GM20431 (cell line): ENCODE results near the gene PRDM9.
"Not testable (repeated sequence)": the region's sequence is repeated elsewhere in the genome, so short reads cannot be mapped to it uniquely, and the experiment has no call there.

Experiments used
- in situ Hi-C: fragments of 300-500 bp; cut with MseI, MboI; formaldehyde crosslinking; loops from one replicate; pipeline ENCODE4 v1.15.0; 2020; ENCODE audit warnings: low sequenced_read_pairs; ENCODE audit not compliant: unreplicated experiment

PRDM9 gene

DNA sequence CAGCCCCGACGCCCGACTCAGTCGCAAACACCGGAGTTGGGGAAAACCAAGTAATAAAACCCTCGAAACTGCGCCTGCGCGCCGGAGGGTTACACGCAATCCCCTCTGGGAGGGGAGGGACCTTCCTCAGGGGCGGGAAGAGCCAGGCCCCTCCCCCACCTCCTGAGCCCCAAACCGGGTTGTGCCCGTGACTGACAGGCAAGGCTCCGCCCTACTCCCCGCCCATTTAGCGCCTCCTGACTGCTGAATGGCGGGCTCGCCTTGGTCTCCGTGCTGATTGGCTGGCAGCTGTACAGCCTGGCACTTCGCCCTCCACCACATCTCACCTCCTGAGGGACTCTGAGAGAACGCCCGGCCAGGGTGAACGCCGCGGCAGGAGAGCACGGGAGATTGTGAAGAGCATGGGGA is at the start of gene PRDM9:
TSS of gene PRDM9 (plus strand) at position 332 of the 408 bp plus-strand sequence. CDS start 1,425 bp downstream, outside the sequence.
- in situ Hi-C loops, result no loop called here

DNA sequence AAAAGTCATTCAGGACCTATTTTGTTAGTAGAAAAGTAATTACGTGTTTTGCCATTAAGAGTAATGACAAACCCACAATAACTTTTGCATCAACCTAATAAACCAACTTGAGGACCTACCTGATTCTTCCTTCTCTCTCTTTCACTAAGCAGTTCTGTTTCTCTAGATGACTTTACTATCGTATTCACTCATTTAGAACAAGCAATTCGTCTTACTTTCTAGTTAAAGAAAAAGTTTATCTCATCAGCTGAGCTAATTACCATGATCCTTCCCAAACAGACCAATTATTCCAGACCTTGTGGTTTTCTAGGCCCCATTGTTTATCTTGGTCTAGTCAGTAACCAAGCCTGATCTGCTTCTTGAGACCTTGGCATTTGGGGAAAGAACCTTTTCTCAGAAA is 49.6 kb upstream of the PRDM9 start:
- in situ Hi-C loops, result no loop called here

DNA sequence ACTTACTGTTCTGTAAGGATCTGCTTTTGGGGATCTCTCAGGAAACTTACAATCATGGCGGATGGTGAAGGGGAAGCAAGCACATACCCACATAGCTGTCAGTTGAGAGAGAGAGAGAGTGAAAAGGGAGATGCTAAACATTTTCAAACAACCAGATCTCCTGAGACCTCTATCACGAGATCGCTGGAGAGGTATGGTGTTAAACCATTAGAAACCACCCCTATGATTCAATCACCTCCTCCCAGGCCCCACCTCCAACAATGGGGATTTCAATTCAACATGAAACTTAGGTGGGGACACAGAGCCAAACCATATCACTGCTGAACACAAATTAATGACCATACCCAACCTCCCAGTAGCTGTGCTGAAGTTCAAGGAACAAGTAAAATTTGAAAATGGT is 48.2 kb upstream of the PRDM9 start:
- in situ Hi-C loops, result no loop called here

DNA sequence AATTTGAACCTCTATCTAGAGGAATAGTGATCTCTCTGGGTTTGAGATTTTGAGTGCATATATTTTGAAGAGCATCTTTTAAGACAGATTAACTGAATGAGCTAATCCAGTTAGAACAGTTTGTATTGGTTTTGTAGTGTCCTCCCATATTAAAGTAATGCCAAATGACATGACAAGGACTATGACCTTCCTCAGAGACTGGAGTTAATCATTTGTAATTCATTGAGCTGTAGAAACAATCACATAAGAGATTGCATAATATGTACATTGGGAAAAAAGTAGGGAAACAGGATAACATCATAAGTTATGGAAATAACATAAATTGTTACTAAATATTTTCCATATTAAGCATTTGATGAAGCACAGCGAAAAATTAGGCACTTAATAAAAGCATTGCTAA is 45.8 kb upstream of the PRDM9 start:
- in situ Hi-C loops, result no loop called here

DNA sequence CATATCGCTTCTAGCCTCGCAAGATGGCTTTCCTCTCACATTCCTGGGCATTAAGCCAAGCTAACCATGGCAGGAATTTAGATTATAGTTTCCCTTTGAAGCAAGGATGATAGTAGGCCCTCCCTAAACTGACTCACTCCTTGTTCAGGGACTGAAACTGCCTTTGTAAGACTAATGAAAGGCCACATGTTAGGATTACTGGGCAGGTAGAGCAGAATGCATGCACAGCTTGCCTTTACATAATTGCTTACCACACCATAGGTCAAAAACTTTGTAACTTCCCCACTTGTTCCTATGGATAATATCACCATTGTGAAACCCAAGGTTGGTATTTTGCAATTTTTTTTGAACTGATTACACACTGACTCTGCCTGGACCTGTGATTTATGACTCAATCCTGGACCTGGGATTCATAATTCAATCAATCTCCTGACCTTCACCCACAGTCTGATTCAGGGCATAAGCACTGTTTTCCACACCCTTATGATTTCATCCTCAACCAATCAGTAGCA is 41.0 kb upstream of the PRDM9 start:
- in situ Hi-C loops, result no loop called here

DNA sequence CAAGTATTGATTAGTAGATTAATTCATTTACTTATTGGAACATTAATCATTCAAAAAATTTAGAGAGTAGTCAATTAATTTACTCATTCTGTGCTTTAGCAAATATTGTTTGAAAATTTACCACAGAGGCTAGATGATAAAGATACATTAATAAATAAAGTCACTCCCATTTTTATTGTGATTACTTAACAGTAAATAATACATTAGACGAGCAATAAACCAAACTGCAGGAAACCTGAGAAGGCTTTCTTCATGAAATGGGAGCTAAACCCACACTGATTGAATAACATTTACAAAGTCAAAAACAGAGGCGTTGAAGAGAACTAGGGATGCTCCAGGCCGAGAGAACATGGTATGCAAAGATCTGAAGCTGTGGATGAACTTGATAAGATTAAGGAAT is 38.8 kb upstream of the PRDM9 start:
- in situ Hi-C loops, result no loop called here

DNA sequence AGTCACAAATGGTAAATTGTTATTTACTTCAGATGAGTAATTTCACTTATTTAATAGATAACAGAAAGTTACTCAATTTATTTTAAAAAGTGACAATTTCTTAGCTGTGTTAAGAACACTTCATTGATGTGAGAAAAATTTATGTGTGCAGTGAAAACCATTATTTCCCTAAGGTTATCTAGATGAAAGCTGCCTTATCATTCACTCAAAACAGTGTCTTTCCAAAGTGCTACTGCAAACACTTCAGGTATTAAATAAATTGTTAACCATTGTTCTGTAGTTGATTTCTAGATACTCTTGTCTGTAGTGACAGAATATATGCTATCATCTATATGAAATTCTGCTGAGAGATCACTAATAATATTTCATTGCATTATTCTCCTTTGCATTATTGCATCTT is 33.5 kb upstream of the PRDM9 start:
- in situ Hi-C loops, result no loop called here

DNA sequence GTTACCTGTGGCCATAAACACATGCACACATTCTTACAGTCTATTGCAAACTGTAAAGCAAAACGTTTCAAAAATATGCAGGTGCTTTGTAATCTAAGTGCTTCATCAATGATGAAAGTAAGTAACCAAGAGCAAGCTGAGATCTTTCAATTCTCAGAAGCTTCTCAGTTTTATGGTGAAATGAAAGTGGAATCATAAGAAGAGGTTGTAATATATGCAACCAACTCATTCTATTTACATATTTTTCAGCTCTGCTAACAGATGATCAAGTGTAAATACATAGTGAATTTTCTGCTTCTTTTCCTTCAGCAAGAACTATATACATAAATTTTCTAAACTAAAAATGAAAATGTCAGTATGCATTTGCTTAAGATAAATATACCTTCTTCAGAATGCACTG is 33.1 kb upstream of the PRDM9 start:
- in situ Hi-C loops, result no loop called here

DNA sequence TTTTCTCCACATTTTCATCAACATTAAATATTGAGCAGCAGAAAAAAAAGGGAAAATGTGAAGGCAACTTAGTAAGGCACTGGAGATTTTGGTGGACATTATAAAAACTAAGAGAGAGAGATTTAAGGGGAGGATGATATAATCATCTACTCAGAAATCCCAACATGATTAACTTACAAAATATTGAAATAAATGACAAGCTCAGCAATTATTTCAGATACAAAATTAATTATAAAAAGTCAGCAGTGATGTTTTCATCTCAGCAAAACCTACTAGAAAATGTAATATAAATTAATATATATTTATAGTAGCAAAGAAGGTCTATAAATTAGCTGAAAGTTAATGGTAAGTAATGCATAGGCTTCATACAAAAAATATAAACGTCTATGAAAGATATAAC is 30.8 kb upstream of the PRDM9 start:
- in situ Hi-C loops, result no loop called here

DNA sequence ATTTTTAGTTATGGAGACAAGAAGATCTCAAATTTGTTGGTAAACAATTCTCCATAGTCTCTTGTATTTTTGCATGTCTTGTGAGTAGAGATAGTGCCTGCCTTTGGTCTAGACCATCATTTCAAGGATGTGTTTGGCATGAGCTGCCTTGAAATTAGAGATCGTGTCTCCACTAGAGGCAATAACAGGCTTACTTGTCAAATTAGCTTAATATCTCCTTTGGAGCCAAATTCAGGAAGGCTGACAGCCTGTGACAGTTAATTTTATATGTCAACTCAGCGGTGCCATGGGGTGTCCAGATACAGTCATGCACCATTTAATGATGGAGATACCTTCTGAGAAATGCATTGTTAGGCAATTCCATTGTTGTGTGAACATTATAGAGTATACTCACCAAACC is 24.8 kb upstream of the PRDM9 start:
- in situ Hi-C loops, result no loop called here

DNA sequence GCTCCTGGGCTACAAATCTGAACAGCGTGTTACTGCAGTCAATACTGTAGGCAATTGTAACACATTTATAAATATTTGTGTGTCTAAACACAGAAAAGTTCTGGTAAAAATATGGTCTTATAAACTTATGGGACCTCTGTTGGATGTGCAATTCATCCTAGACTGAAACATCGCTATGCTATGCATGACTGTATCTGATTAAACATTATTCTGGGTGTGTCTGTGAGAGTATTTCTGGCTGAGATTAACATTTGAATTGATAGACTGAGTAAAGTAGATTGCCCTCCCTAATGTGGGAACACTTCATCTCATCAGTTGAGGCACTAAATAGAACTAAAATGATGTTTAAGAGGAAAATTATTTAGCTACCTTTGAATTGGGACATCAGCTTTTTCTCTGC is 24.3 kb upstream of the PRDM9 start:
- in situ Hi-C loops, result no loop called here

DNA sequence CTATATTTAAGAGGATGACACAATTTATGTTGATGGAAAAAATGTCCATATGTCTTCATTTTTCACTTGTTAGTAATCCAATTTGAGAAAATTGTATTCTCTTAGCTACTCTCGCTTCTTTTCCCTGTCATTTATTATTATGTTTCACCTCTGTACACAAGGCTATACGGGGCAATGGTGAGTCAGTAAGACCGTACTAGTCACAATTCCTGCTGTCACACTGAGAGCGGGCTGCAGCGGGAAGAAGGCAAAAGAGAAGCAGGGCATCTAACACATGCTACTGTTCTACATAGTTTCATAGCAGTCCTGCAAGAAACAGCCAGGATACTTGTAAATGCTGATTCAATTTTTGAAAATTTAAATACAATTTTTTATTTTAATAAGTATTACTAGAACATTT is 23.3 kb upstream of the PRDM9 start:
- in situ Hi-C loops, result no loop called here

DNA sequence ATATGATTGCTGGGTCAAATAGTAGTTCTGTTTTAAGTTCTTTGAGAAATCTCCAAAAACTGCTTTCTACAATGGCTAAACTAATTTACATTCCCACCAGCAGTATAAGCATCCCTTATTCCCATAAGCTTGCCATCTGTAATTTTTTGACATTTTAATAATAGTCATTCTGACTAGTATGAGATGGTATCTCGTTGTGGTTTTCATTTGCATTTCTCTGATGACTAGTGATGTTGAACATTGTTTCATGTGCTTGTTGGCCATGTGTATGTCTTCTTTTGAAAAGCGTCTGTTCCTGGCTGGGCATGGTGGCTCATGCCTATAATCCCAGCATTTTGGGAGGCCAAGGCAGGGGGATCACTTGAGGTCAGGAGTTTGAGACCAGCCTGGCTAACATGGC is 21.2 kb upstream of the PRDM9 start:
- in situ Hi-C loops, result not testable (repeated sequence)

DNA sequence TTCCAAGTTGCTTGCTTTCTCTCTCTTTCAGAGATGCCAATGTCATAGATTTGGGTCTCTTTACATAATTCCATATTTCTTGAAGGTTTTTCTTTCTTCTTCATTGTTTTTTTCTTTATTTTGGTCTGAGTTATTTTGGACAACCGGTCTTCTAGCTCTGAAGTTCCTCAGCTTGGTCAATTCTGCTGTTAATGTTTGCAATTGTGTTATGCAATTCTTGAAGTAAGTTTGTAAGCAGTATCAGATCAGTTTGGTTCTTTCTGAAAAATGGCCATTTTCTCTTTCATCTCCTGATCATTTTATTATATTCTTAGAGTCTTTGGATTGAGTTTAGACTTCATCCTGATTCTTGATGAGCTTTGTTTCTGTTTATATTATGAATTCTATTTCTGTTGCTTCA is 16.4 kb upstream of the PRDM9 start:
- in situ Hi-C loops, result no loop called here

DNA sequence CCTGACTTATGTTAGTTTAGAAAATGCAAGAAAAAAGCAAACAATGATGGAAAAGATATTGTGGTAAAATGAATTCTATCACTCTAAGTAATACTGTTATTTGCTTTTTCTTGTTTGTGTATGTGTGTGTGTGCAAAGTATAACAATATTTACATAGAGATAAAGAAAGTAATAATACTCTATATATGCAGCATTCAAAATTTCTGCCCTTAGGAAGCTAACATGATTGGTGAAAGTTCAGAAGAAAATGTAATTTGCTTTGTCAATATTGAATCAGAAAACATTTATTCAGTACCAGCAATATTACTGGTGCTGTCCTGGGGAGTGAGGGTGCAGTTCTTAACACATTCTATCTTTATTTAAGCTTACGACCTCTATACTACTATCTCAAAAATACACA is 12.9 kb upstream of the PRDM9 start:
- in situ Hi-C loops, result no loop called here

DNA sequence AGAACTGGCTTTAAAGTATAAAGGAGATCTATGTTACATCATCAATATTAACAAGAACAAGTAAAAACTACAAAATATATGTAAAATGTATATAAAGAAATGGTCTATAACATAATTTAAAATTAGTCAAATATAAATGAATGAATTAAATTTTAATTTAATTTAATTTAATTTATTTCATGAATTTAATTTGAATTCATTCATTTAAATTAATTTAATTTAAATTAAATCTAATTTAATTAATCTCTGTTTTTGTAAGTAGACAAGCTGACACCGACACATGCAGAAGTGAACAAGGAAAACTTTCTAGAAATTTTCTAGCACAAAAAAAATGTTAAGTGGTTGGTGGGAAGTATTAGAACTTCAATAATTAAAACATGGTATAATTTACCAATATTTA is 10.8 kb upstream of the PRDM9 start:
- in situ Hi-C loops, result no loop called here

DNA sequence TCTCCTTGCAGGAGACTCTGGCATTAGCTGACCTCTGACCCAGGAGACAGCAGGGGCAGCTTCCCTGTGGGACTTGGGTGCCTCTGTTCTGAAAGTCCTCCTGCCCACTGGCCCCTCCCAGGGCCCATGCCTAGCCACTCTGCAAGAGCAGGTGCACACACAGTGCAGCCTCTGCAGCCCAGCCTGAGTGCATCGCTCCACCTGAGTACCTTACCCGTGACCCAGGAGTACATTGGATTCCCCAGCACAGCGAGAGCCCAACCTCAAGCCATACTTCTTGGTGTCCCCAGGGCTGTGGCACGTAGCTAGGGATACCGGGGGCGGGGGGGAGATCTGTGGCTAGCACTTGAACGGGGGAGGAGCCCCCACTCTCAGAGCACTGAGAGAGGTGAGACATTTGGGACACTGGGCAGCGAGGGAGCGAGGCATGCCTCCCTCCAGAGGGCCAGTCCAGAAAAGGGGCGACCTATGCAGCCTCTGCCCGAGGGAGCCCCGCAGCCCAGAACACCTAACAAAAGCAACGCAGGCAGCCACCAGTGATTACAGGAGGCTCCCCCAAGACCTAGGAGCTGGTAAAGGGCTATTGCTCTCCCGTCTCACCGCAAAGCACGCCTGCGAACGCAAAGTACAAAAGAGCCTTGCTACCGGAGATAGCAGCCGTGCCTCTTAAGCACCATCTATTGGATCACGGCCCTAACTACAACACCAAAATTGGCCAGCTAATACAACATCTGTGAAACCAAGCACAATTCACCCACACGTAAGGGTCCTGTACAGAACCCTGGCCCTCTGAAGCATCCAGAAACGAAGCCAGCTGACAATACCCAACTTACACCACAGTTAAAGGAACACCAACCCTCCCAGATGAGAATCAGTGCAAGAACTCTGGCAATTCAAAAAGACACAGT is 826 bp upstream of the PRDM9 start:
- in situ Hi-C loops, result no loop called here

DNA sequence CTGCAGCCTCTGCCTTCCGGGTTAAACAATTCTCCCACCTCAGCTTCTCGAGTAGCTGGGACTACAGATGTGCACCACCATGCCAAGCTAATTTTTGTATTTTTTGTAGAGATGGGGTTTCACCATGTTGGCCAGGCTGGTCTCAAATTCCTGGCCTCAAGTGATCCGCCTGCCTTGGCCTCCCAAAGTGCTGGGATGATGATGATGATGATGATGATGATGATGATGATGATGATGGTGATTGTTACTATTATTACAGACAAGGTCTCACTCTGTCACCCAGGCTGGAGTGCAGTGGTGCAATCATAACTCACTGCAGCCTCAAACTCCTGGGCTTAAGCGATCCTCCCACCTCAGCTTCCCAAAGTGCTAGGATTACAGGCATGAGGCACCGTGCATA is 3.0 kb downstream of the PRDM9 start:
- in situ Hi-C loops, result not testable (repeated sequence)

DNA sequence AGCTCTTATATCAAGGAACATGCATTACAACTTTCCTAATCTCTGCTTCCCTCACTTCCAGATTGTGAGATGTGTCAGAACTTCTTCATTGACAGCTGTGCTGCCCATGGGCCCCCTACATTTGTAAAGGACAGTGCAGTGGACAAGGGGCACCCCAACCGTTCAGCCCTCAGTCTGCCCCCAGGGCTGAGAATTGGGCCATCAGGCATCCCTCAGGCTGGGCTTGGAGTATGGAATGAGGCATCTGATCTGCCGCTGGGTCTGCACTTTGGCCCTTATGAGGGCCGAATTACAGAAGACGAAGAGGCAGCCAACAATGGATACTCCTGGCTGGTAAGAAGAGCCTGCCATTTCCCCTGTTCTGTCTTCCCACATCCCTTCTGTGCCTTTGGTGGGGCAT is 15.1 kb downstream of the PRDM9 start:
- in situ Hi-C loops, result no loop called here

DNA sequence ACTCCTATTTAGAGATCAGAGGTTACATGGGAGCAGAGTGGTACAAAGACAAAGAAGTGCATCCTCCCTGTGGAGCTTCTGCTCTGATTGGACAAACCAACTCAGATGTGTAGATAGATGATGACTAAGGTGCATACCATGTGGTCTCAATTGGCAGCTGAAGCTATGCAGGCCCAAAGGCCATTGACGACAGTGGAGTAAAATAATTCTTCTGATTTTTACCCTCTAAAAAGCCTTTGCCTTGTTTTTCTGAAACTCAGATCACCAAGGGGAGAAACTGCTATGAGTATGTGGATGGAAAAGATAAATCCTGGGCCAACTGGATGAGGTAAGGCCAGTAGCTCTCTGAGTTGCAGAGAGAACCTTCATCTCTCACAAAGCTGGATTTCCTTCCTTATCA is 15.6 kb downstream of the PRDM9 start:
- in situ Hi-C loops, result no loop called here

DNA sequence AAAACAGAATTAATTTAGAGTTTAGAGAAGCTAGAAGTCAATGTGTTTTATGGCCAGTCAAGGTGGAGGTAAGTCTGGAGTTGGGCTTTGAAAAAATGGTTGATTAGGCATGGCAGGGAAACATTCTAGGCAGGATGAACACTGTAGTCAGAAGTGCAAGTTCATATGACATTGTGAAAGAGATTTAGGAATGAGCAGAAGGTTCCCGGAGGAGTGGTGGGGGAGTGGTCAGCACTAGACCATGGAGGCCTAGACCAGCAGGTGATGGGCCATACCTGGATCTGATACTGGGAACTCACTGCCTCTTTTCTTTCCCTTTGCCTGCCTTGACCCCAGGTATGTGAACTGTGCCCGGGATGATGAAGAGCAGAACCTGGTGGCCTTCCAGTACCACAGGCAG is 16.6 kb downstream of the PRDM9 start:
- in situ Hi-C loops, result no loop called here

DNA sequence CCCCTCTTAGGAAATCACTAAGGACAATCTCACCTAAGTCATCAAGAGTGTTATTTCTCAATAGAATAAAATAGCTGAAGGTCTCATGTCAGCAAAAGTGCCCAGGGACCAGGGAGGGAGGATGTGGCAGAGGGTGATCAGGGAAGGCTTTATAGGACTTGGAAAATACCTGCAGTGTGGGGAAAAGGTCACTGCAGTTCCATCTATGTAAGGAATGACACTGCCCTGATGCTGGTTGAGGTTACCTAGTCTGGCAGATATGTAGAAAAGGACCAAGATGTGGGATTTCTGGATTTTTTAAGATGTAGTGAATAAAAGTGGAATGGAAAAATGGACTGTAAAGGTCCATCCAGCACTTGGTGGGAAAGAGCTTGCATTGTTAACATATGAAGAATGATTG is 18.3 kb downstream of the PRDM9 start:
- in situ Hi-C loops, result no loop called here
